Activated naive CD4-positive, alpha-beta T cell treated with anti-CD3 and anti-CD28 coated beads, Interleukin-2, amount 10 ng/mL, durations not matched to agents 7 days and 5 days (primary cell): ENCODE measurements around the gene TNS1.
A peak's percentile ranks its signal among the peaks of the same experiment; 100 is the strongest.

Experiments
- CTCF ChIA-PET: fragments of 350-600 bp; sonication (Branson Sonifier 250); formaldehyde crosslinking; loops from one replicate; lab custom pipeline; 2021; ENCODE audit warnings: antibody characterized with exemption; lab: Charles Lee
- DNase-seq: peaks from one replicate; pipeline ENCODE4 v3.0.0-alpha.2; 2020
- H3K27ac Mint-ChIP-seq: one replicate; pipeline ENCODE4 v1.8.0; 2021; ENCODE audit warnings: mild to moderate bottlenecking, moderate library complexity, mixed read lengths
- H3K27me3 Mint-ChIP-seq: one replicate; pipeline ENCODE4 v1.8.0; 2021; ENCODE audit warnings: mild to moderate bottlenecking, mixed read lengths
- H3K36me3 Mint-ChIP-seq: one replicate; pipeline ENCODE4 v1.8.0; 2021; ENCODE audit warnings: mixed read lengths
- H3K4me1 Mint-ChIP-seq: one replicate; pipeline ENCODE4 v1.8.0; 2021; ENCODE audit warnings: mixed read lengths
- H3K4me3 Mint-ChIP-seq: one replicate; pipeline ENCODE4 v1.8.0; 2021; ENCODE audit warnings: mild to moderate bottlenecking, moderate library complexity, mixed read lengths
- H3K9me3 Mint-ChIP-seq: one replicate; pipeline ENCODE4 v1.8.0; 2021; ENCODE audit warnings: mixed read lengths

TNS1 gene

GRCh38 chr2:217759991-217760390 lies 242.8 kb downstream of the TNS1 start:
- Mint-ChIP-seq H3K27me3 (no peaks in the 10 kb centered on the region), H3K9me3 (peaks cover 16% of the 10 kb centered on the region), H3K27ac (no peak overlapping the region), H3K4me1 (peaks cover 22% of the 10 kb centered on the region), H3K4me3 (no peak overlapping the region), H3K36me3 (no peaks in the 10 kb centered on the region)
- DNase-seq = no peak
- CTCF ChIA-PET = interaction anchor here (2.1 kb wide), 1 partner anchor 109 kb away, joined by 5 read pairs; no protein-coding TSS in a partner anchor

DNA sequence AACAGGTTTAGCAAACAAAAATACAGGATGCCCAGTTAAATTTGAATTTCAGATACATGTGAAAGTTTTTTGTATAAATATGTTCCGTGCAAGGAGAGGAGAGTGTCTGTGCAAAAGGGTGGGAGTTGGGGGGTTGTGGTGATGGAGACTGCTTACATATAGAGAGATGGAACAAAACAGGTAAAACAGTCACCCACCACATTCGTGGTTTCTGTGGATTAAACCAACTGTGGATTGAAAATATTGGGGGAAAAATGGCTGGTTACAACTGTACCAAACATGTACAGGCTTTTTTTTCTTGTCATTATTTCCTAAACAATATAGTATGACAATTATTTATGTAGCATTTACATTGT lies 245.7 kb downstream of the TNS1 start:
- no peak overlapping the region for H3K4me3 Mint-ChIP-seq
- H3K4me1 Mint-ChIP-seq = peaks cover 27% of the 10 kb centered on the region
- H3K27me3 Mint-ChIP-seq = peaks cover 9% of the 10 kb centered on the region
- H3K27ac Mint-ChIP-seq = no peak overlapping the region
- DNase-seq = no peak
- CTCF ChIA-PET = interaction anchor here (0.7 to 2.8 kb wide), 9 partner anchors 17 to 292 kb away, joined by 3 to 10 read pairs (median 3); no protein-coding TSS in a partner anchor
- H3K36me3 Mint-ChIP-seq = no peaks in the 10 kb centered on the region
- H3K9me3 Mint-ChIP-seq = peaks cover 3% of the 10 kb centered on the region

- CTCF ChIA-PET = interaction anchor here (0.7 to 2.8 kb wide), 11 partner anchors 16 to 292 kb away, joined by 3 to 10 read pairs (median 3); no protein-coding TSS in a partner anchor
- Mint-ChIP-seq H3K27ac (no peak overlapping the region), H3K27me3 (peaks cover 9% of the 10 kb centered on the region), H3K4me3 (no peak overlapping the region), H3K9me3 (no peaks in the 10 kb centered on the region), H3K36me3 (no peaks in the 10 kb centered on the region), H3K4me1 (peaks cover 27% of the 10 kb centered on the region)
- DNase-seq = peak; percentile 72
Measured at GRCh38 chr2:217756375-217757107, 246.3 kb downstream of the TNS1 start.

DNA sequence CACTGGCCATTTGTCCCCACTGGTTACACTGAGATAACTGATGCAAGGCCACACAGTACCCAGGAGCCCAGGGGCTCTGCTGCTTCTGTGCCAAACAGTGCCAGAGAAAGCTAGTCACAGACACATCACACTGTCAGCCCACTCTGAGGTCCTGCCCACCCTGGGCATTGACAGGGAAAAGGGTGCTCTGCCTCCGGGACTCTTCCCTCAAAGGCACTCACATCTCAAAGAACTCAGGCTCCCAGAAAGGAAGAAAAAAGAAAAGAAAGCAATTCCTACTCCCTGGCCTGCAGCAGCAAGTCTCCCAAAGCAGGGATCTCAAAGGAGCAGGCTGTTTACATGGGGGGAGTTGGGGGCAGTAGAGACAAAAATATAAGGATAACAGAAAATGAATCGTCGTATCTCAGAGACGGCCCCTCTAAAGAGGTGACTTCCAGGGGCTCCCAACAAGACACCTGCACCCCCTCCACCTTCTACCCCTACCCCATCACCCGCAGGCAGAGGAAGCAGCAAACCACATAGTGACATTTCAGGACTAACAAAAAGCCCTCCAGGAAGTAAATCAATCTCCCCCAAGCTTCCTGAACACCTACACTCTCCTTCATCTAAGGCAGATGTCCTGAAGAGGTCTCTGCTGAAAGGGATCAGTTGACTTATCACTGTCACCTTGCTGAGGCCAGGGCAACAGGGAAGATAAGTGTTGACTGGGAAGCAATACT lies 247.6 kb downstream of the TNS1 start:
- Mint-ChIP-seq H3K36me3 (no peaks in the 10 kb centered on the region), H3K27me3 (peaks cover 9% of the 10 kb centered on the region), H3K9me3 (no peaks in the 10 kb centered on the region), H3K4me3 (no peak overlapping the region), H3K4me1 (peaks cover 27% of the 10 kb centered on the region), H3K27ac (no peak overlapping the region)
- CTCF ChIA-PET = interaction anchor here (1.0 to 2.8 kb wide), 3 partner anchors 31 to 183 kb away, joined by 3 to 10 read pairs (median 6); no protein-coding TSS in a partner anchor
- no peak for DNase-seq

DNA sequence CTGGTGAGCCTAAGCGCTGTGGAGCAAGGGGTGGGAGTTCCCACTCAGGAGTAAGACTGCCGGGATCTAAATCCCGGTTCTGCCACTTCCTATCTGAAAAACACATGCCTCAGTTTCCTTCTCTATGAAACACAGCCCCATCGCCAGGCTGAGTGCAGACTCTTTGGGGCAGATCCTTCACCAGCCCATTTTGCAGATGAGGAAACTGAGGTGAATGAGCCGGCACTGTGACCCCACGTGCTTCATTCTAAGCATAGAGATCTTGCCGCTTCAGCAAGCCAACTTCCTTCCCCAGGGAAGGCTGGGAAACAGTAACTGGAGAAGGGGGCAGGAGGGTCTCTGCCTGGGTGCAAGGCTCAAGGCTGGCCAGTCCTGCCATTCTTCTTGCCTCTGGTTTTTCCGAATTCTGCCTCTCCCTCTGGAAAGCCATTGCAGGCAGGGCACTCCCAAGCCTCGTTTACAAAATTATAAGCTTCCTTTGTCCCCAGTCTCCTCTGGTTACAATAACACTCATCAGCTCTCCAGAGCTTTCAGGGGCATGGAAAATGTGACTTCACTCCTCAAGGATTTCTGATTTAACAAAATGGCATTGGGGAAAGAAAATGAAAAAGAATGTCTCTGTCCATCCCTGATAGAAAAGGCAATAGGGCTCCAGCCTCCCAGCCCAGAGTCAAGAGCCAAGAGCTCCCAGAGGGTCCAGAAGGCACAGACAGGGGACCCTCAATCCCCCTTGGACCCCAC lies 249.2 kb downstream of the TNS1 start:
- Mint-ChIP-seq H3K9me3 (no peaks in the 10 kb centered on the region), H3K4me3 (no peak overlapping the region), H3K36me3 (no peaks in the 10 kb centered on the region), H3K4me1 (peaks cover 27% of the 10 kb centered on the region), H3K27ac (no peak overlapping the region), H3K27me3 (peaks cover 9% of the 10 kb centered on the region)
- no peak for DNase-seq
- CTCF ChIA-PET = interaction anchor here (0.9 kb wide), 1 partner anchor 103 kb away, joined by 4 read pairs; no protein-coding TSS in a partner anchor

DNA sequence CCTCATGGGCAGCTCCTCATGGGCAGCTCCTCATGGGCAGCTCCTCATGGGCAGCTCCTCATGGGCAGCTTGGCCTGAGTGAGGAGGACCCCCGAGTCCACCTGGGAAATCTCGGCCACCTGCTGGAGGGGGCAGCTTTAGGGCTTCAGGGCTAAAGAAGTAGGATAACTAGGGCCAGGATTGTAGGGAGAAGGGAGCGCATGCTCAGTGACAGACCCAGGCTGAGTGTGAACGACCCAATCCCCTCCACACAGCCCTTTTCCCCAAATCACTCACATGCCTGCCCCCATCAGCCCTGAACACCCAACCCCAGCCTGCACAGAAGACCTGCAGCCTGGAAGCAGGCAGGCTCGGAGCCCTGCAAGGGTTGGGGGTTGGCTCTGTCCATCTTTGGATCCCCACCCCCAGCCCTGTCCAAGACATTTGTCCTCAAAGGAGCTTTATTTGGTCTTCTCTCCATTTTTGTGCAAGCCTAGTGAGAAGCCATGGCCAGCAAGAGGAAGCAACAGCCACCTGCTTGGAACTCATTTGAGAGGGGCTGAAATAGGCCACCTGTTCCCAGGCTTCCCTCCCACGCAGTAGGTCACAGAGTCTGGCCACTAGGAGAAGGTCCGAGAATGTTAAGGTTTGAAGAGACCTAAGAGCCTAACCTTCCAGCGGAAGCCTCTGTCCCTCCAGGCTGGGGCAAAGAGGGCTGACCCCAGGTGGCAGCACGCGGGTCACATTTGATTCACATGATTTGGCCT lies 249.9 kb downstream of the TNS1 start:
- no peak overlapping the region for H3K27ac Mint-ChIP-seq
- peaks cover 9% of the 10 kb centered on the region for H3K27me3 Mint-ChIP-seq
- CTCF ChIA-PET = interaction anchor here (0.6 kb wide), 1 partner anchor 101 kb away, joined by 3 read pairs; no protein-coding TSS in a partner anchor
- H3K36me3 Mint-ChIP-seq = no peaks in the 10 kb centered on the region
- peaks cover 27% of the 10 kb centered on the region for H3K4me1 Mint-ChIP-seq
- no peak overlapping the region for H3K4me3 Mint-ChIP-seq
- no peak for DNase-seq
- H3K9me3 Mint-ChIP-seq = no peaks in the 10 kb centered on the region

DNA sequence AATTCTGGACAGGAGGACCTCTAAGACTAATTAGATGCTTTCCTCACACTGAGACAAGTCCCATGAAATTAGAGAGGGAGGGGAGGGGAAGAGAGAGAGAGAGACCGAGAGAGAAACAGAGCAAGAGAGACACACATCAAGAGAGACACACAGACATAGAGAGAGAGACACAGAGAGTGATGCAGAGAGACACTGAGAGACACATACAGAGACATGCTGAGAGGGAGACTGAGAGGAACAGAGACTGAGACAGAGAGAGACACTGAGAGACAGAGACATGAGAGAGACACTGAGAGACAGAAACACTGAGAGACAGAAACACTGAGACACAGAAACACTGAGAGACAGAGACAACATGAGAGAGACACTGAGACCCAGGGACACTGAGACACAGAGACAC lies 250.8 kb downstream of the TNS1 start:
- Mint-ChIP-seq H3K36me3 (no peaks in the 10 kb centered on the region), H3K27ac (no peak overlapping the region), H3K4me1 (peaks cover 21% of the 10 kb centered on the region), H3K27me3 (peaks cover 9% of the 10 kb centered on the region), H3K9me3 (no peaks in the 10 kb centered on the region), H3K4me3 (no peak overlapping the region)
- CTCF ChIA-PET = interaction anchor here (0.6 to 1.0 kb wide), 2 partner anchors 100 to 102 kb away, joined by 3 read pairs; no protein-coding TSS in a partner anchor
- DNase-seq = no peak

GRCh38 chr2:217751192-217751591 lies 251.6 kb downstream of the TNS1 start:
- H3K36me3 Mint-ChIP-seq = no peaks in the 10 kb centered on the region
- peaks cover 9% of the 10 kb centered on the region for H3K27me3 Mint-ChIP-seq
- no peak overlapping the region for H3K4me3 Mint-ChIP-seq
- no peak for DNase-seq
- CTCF ChIA-PET = interaction anchor here (0.6 to 1.0 kb wide), 3 partner anchors 35 to 584 kb away, joined by 3 read pairs; no protein-coding TSS in a partner anchor
- H3K27ac Mint-ChIP-seq = no peak overlapping the region
- H3K4me1 Mint-ChIP-seq = peaks cover 16% of the 10 kb centered on the region
- no peaks in the 10 kb centered on the region for H3K9me3 Mint-ChIP-seq
